ENCODE measurements around the gene PXDN.

The PXDN gene

DNA sequence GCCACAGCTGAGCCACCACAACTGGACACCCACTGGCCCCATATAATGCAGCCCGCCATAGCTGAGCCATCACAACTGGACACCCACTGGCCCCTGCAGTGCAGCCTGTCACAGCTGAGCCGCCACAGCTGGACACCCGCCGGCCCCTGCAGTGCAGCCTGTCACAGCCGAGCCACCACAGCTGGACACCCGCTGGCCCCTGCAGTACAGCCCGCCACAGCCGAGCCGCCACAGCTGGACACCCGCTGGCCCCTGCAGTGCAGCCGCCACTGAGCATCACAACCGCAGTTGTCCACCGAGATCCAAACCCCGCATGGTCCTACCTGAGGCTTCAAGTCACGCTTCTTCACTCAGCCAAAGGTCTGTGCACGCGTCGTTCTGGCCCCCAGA, 134.2 kb downstream of the PXDN start:
- no peak for DNase-seq (ENCODE audit: low read depth)

DNA sequence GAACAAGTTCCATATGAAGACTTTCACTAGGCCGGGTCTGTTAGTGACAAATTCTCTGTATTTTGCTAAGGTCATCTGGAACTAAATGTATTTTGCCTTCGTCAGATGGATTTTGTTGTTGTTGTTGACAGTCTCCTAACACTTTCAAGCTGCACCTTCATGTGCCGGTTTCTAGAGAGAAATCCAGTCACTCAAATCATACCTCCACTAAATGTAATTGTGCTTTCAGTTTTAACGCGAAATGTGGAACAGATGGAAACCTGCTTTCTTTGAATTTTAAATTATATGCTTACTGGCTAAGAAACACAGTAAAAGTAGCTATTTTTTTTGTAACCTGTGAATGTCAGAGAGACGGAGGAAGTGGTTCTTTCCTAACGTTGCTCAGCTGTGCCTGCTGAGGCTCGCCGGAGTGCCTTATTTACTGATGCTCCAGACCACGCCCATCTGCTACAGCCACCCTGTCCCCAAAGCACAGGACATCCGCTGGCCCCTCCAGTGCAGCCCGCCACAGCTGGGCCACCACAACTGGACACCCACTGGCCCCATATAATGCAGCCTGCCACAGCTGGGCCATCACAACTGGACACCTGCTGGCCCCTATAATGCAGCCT, 134.7 kb downstream of the PXDN start:
- DNase-seq (ENCODE audit: low read depth), result no peak

- DNase-seq (ENCODE audit: low read depth), result no peak
Observed at GRCh38 chr2:1609040-1609439, 135.3 kb downstream of the PXDN start.

GRCh38 chr2:1607971-1608688, 136.2 kb downstream of the PXDN start:
- DNase-seq (ENCODE audit: low read depth), result no peak

DNA sequence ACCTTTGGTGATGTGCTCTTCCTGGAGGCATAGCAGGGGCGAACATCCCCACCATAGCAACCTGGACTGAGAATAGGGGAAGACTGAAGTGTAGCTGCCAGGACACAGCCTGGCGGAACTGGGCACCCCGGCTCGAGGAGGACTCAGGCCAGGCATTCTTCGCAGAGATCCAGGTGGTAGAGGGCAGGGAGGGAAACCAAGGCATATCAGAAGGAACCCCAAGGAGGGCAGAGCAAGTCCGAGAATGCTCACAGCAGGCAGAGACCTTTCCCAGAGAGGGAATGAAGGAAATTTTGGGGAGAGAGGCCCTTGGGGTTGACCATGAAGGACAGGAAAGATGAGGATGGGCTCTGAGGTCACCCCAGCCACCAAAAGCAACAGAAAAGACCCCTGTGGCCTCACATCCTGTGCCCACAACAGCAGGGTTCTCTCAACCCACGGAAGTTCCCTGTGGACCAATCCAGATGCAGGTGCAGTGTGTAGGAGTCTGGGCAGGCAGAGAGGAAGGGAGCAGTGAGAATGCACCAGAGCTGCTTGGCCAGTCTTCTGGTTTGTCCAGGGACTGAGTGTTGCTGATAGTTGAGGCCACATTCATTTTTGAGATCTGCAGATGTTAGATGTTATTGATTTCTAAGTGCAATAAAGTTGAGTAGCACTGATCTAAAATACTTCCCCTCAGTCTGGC, 136.9 kb downstream of the PXDN start:
- DNase-seq (ENCODE audit: low read depth), result no peak

- no peak for DNase-seq (ENCODE audit: low read depth)
Observed at GRCh38 chr2:1606421-1607235, 137.7 kb downstream of the PXDN start.

- no peak for DNase-seq (ENCODE audit: low read depth)
Observed at GRCh38 chr2:1606046-1606400, 138.3 kb downstream of the PXDN start.

- no peak for DNase-seq (ENCODE audit: low read depth)
Observed at GRCh38 chr2:1605102-1606045, 138.9 kb downstream of the PXDN start.

- DNase-seq (ENCODE audit: low read depth), result no peak
Observed at GRCh38 chr2:1603521-1603920, 140.8 kb downstream of the PXDN start.

DNA sequence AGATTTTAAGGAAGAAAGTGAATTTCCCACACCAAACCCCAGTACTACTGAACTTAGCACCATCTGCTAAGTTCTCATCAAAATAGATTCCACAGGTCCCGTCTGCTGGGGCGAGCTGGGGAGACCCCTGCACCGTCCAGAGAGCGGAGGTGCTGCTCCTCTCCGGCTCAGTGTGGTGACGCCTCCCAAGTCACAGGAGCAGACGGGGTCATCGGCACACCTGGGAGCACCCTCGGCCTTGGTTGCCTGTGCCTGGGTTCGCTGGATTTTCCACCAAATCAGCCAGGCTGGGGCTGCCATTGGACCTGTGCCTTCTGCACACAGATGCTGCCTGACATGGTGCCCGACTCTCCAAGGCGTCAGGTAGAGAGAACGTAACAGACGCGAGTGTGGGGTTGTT, 141.3 kb downstream of the PXDN start:
- no peak for DNase-seq (ENCODE audit: low read depth)

DNA sequence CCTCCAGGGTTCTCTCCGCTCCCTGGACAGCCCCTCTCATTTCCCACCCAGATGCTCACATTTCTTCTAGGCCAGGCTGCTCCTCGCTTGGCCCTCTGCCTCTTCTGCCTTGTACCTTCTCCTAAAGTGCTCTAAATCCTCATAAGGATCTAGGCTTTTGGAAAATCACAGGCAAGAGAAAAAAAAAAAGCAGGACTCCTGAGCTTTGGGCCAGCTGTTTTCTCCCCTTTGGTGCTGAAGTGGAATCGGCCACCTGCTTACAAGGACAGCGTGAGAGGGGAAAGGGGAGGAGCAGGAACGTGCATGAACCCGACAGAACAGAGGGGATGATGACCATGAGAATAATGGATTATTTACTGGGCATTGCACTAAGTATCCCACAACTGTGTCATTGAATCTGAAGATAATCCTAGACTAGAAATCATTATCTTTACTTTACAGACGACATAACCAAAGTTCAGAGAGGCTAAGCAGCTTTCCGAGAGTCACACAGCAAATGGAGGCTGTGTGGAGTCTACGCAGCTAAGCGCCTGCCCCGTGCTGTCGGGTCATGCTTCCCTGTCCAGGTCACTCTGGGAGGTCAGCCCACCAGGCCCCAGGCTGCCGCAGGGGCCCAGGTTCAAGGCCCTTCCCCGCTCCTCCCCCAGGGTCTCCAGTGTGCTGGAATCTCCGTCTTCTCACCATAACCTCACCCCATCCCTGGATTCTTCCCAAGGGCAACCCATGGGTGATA, 141.9 kb downstream of the PXDN start:
- DNase-seq (ENCODE audit: low read depth), result no peak

DNA sequence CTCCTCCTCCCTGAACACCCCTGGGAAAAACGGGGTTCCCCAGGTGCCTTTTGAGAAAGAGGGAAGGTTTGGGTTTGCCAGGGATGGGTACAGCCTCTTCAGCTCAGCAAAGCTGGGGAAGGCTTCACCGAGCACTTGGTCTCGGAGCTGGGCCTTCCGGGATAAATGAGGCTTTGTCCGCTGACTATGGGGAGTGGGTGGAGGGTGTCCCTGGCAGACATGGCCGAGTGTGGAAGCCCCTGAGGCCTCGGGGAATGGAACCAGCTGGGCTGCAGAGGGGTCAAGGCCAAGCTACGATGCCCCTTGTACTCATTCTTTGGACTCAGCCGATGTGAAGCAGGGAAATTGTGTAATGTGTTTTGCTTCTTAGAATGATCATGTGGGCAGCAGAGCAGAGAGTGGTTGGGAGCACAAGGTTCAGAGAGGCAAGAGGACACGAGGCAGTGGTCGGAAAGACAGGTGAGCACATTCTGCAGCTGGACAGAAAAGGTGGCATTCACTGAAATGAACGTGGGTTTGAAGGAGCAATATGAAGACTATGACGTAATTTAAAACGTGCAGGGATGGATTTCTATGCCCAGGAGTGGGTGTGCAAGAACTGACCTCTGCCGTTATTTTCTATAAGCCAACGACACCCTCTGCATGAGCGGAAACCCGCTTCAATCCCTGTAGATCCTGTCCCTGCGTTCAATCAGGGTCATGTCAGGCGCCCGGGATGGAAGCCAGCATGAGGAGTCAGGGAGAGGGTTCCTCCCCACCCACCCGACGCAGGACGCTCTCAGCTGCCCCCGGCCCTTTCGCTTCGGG, 142.6 kb downstream of the PXDN start:
- DNase-seq (ENCODE audit: low read depth), result no peak

GRCh38 chr2:1601067-1601412, 143.3 kb downstream of the PXDN start:
- no peak for DNase-seq (ENCODE audit: low read depth)

GRCh38 chr2:1600191-1601066, 143.9 kb downstream of the PXDN start:
- DNase-seq (ENCODE audit: low read depth), result no peak

GRCh38 chr2:1599301-1600085, 144.8 kb downstream of the PXDN start:
- no peak for DNase-seq (ENCODE audit: low read depth)

DNA sequence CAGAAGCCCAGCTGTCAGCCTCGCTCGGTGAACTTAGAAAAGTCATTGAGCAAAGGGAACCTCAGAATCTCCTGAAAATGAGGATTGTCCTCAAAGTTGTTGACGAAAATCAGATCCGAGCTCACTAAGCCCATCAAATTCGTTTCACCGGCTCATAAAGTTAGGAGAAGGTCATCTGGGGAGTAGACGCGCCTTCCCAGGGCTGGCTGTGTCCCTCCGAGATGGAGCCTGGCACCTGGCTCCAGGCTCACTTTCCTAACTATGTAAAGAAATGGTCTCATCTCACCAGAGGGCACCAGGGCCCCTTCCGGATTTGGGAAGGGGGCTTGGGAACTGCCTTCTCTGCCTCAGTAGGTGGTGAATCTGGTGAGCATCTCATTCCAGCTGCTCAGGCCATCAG, 145.5 kb downstream of the PXDN start:
- no peak for DNase-seq (ENCODE audit: low read depth)

GRCh38 chr2:1598041-1598710, 146.1 kb downstream of the PXDN start:
- DNase-seq (ENCODE audit: low read depth), result no peak

DNA sequence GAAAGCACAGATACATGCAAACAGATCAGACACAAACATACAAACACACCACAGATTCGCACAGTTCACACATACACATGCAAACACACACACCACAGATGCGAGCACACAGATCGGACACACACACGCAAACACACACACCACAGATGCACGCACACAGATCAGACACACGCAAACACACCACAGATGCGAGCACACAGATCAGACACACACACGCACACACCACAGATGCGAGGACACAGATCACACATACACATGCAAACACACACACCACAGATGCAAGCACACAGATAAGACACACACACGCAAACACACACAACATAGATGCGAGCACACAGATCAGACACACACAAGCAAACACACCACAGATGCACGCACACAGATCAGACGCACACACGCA, 149.0 kb downstream of the PXDN start:
- no peak for DNase-seq (ENCODE audit: low read depth)

Data from non-pigmented ciliary epithelial cell (primary cell).